H1 (cell line): ENCODE results near the gene TPRN. TPM values are rescaled to one million over a fixed set of nuclear protein-coding genes. Genes with fewer than 3 reads are reported as not detected.
A peak's percentile ranks its signal among the peaks of the same experiment; 100 is the strongest.

Source experiments
- CTCF ChIA-PET: fragments of 300-600 bp; sonication (Branson Sonifier 250); formaldehyde crosslinking; loops from one replicate; lab custom pipeline; 2021; ENCODE audit not compliant: partially characterized antibody; lab: Charles Lee
- POLR2A ChIA-PET: fragments of 300-600 bp; sonication (Branson Sonifier 250); formaldehyde crosslinking; loops from one replicate; lab custom pipeline; 2021; ENCODE audit warnings: inconsistent platforms; ENCODE audit not compliant: partially characterized antibody; lab: Charles Lee
- DNase-seq, 2 experiments: peaks; one replicate each; pipeline versions ENCODE4 v3.0.0 to v3.0.0-alpha.2; 2010 to 2022; ENCODE audit warnings: low spot score in 2 of 2, low read depth in 1 of 2, mixed read lengths in 1 of 2
- FAIRE-seq: peaks from 2 replicates; lab custom pipeline; 2011; peaks lifted over from hg19 to GRCh38; lab: Jason Lieb, UNC
- H2AFZ ChIP-seq: 2 replicates; pipeline ENCODE4 v1.8.1; 2012; ENCODE audit warnings: low read length, inconsistent platforms
- H2AK5ac ChIP-seq: 2 replicates; pipeline ENCODE4 v1.6.1; 2013; ENCODE audit warnings: low read depth, low read length
- H2BK120ac ChIP-seq: replicated peaks from 2 replicates; pipeline ENCODE3; 2013; ENCODE audit warnings: low read depth, low read length, inconsistent platforms
- H2BK12ac ChIP-seq: 2 replicates; pipeline ENCODE4 v1.6.1; 2013; ENCODE audit warnings: low read depth, low read length
- H2BK15ac ChIP-seq: 2 replicates; pipeline ENCODE4 v1.6.1; 2013; ENCODE audit warnings: low read length
- H2BK20ac ChIP-seq: 2 replicates; pipeline ENCODE4 v1.6.1; 2013; ENCODE audit warnings: low read length
- H2BK5ac ChIP-seq: 2 replicates; pipeline ENCODE4 v1.6.1; 2013; ENCODE audit warnings: low read depth, low read length
- H3K14ac ChIP-seq: 2 replicates; pipeline ENCODE4 v1.6.1; 2013; ENCODE audit warnings: inconsistent platforms; ENCODE audit not compliant: insufficient read length
- H3K18ac ChIP-seq: 2 replicates; pipeline ENCODE4 v1.6.1; 2013; ENCODE audit warnings: low read length; ENCODE audit errors: extremely low read depth
- H3K23ac ChIP-seq: 2 replicates; pipeline ENCODE4 v1.6.1; 2013; ENCODE audit warnings: inconsistent platforms; ENCODE audit not compliant: insufficient read length
- H3K23me2 ChIP-seq: 2 replicates; pipeline ENCODE4 v1.6.1; 2013; ENCODE audit warnings: low read depth, low read length
- H3K27ac ChIP-seq: 2 replicates; pipeline ENCODE4 v1.6.1; 2011; ENCODE audit warnings: low read depth, low read length, inconsistent platforms
- H3K27me3 ChIP-seq, 4 experiments: replicated peaks in 1 of 4; 1 replicate in 1 of 4; 2 replicates in 3 of 4; pipeline versions ENCODE4 v1.6.1 to v1.8.1; 2011 to 2013; ENCODE audit warnings: low read length in 3 of 4, mild to moderate bottlenecking in 3 of 4, inconsistent platforms in 2 of 4, mixed read lengths in 2 of 4, moderate library complexity in 1 of 4; ENCODE audit not compliant: control insufficient read depth in 3 of 4, insufficient read depth in 3 of 4; ENCODE audit errors: extremely low read depth in 1 of 4
- H3K36me3 ChIP-seq, 4 experiments: 2 replicates each; pipeline versions ENCODE4 v1.6.1 to v1.8.1; 2011 to 2013; ENCODE audit warnings: mild to moderate bottlenecking in 4 of 4, low read length in 3 of 4, moderate library complexity in 2 of 4, control low read depth in 1 of 4, inconsistent platforms in 1 of 4; ENCODE audit not compliant: insufficient read depth in 4 of 4, control insufficient read depth in 2 of 4
- H3K4ac ChIP-seq: replicated peaks from 2 replicates; pipeline ENCODE3; 2013; ENCODE audit warnings: low read length, low read depth, mixed read lengths, inconsistent platforms; ENCODE audit not compliant: insufficient read length
- H3K4me1 ChIP-seq, 4 experiments: replicated peaks in 1 of 4; 1 replicate in 1 of 4; 2 replicates in 3 of 4; pipeline versions ENCODE4 v1.6.1 to v1.8.1; 2011 to 2013; ENCODE audit warnings: low read length in 3 of 4, inconsistent platforms in 2 of 4, mixed read lengths in 1 of 4; ENCODE audit not compliant: insufficient read depth in 4 of 4, control insufficient read depth in 3 of 4
- H3K4me2 ChIP-seq, 2 experiments: 2 replicates each; pipeline versions ENCODE4 v1.6.1 to v1.8.1; 2011 to 2013; ENCODE audit warnings: low read depth in 2 of 2, low read length in 2 of 2, control low read depth in 1 of 2, inconsistent platforms in 1 of 2, mild to moderate bottlenecking in 1 of 2; ENCODE audit not compliant: insufficient read depth in 1 of 2
- H3K4me3 ChIP-seq, 4 experiments: fragments of 200-600, 300-600 bp in 1 of 4; sonication (generic), shearing (Covaris generic), sonication (Bioruptor Twin) in 1 of 4; 2 replicates each; pipeline versions ENCODE4 v1.5.1 to v1.8.1; 2011 to 2016; ENCODE audit warnings: low read length in 4 of 4, low read depth in 3 of 4, control low read depth in 2 of 4, inconsistent platforms in 2 of 4, mild to moderate bottlenecking in 2 of 4, mixed read lengths in 1 of 4, moderate library complexity in 1 of 4; ENCODE audit not compliant: insufficient read depth in 2 of 4; ENCODE audit errors: extremely low read depth in 1 of 4
- H3K56ac ChIP-seq: replicated peaks from 2 replicates; pipeline ENCODE3; 2013; ENCODE audit warnings: low read depth, mild to moderate bottlenecking, mixed read lengths, low read length, inconsistent platforms; ENCODE audit not compliant: insufficient read length
- H3K79me1 ChIP-seq: 2 replicates; pipeline ENCODE4 v1.6.1; 2013; ENCODE audit warnings: low read depth, low read length, control low read depth
- H3K79me2 ChIP-seq, 2 experiments: 2 replicates each; pipeline versions ENCODE4 v1.6.1 to v1.8.1; 2012 to 2013; ENCODE audit warnings: low read length in 2 of 2, mild to moderate bottlenecking in 2 of 2, inconsistent platforms in 1 of 2; ENCODE audit not compliant: insufficient read depth in 2 of 2, control insufficient read depth in 1 of 2
- H3K9ac ChIP-seq, 4 experiments: replicated peaks in 1 of 4; 1 replicate in 1 of 4; 2 replicates in 3 of 4; pipeline versions ENCODE4 v1.6.1 to v1.8.1; 2011 to 2013; ENCODE audit warnings: low read depth in 3 of 4, low read length in 3 of 4, control low read depth in 2 of 4, mild to moderate bottlenecking in 2 of 4, moderate library complexity in 2 of 4, inconsistent platforms in 1 of 4; ENCODE audit errors: extremely low read depth in 1 of 4
- H3K9me3 ChIP-seq, 2 experiments: 2 replicates each; pipeline versions ENCODE4 v1.6.1 to v1.8.1; 2012 to 2013; ENCODE audit warnings: mild to moderate bottlenecking in 2 of 2, moderate library complexity in 2 of 2, control low read depth in 1 of 2, inconsistent platforms in 1 of 2, low read depth in 1 of 2, low read length in 1 of 2, mixed read lengths in 1 of 2; ENCODE audit not compliant: insufficient read depth in 2 of 2
- H4K20me1 ChIP-seq, 2 experiments: replicated peaks in 1 of 2; 2 replicates each; pipeline versions ENCODE3 to v1.8.1; 2011 to 2013; ENCODE audit warnings: inconsistent platforms in 2 of 2, low read length in 2 of 2, mild to moderate bottlenecking in 1 of 2; ENCODE audit not compliant: insufficient read depth in 2 of 2, control insufficient read depth in 1 of 2
- H4K5ac ChIP-seq: 2 replicates; pipeline ENCODE4 v1.6.1; 2013; ENCODE audit warnings: low read length, low read depth, mixed read lengths, inconsistent platforms; ENCODE audit not compliant: insufficient read length
- H4K8ac ChIP-seq: 2 replicates; pipeline ENCODE4 v1.8.0; 2013; ENCODE audit warnings: mild to moderate bottlenecking, moderate library complexity, low read length, inconsistent platforms; ENCODE audit not compliant: insufficient read depth; ENCODE audit errors: extremely low read depth
- H4K91ac ChIP-seq: replicated peaks from 2 replicates; pipeline ENCODE3; 2013; ENCODE audit warnings: low read length, mixed read lengths, inconsistent platforms; ENCODE audit not compliant: insufficient read length
- NRF1 ChIP-seq: IDR thresholded peaks from 2 replicates; pipeline ENCODE4 v1.6.1; 2011; ENCODE audit warnings: mild to moderate bottlenecking, low read depth, low read length, improper control_type of control experiment
- RXRA ChIP-seq: IDR thresholded peaks from 2 replicates; pipeline ENCODE4 v1.6.1; 2011; ENCODE audit warnings: low read depth, mild to moderate bottlenecking, low read length, moderate library complexity; ENCODE audit not compliant: insufficient read depth
- SP2 ChIP-seq: IDR thresholded peaks from 2 replicates; pipeline ENCODE4 v1.6.1; 2012; ENCODE audit warnings: mild to moderate bottlenecking, low read length, inconsistent platforms
- SRF ChIP-seq: IDR thresholded peaks from 2 replicates; pipeline ENCODE4 v1.6.1; 2011; ENCODE audit warnings: mild to moderate bottlenecking, low read depth, low read length, moderate library complexity
- SUZ12 ChIP-seq: fragments of 200-600 bp; sonication (generic); IDR thresholded peaks from 2 replicates; pipeline ENCODE4 v1.6.1; 2012; ENCODE audit warnings: mild to moderate bottlenecking, inconsistent platforms, low read length, moderate library complexity, mixed read lengths
- TAF7 ChIP-seq: optimal IDR thresholded peaks from 2 replicates; pipeline ENCODE3; 2011; ENCODE audit warnings: low read depth, mild to moderate bottlenecking, inconsistent platforms, low read length, moderate library complexity, borderline replicate concordance
- TBP ChIP-seq: IDR thresholded peaks from 2 replicates; pipeline ENCODE4 v1.6.1; 2011; ENCODE audit warnings: low read depth, low read length, improper control_type of control experiment
- TCF12 ChIP-seq: IDR thresholded peaks from 2 replicates; pipeline ENCODE4 v1.6.1; 2011; ENCODE audit warnings: low read depth, mild to moderate bottlenecking, low read length
- WGBS, 2 experiments: shearing (Covaris generic) in 1 of 2; methylation state at CpG; one replicate each; pipeline versions ENCODE4 v1.1.6 to v1.1.7; 2013 to 2015; ENCODE audit warnings: low lambda C conversion rate in 2 of 2, mixed read lengths in 2 of 2, inconsistent platforms in 1 of 2, low coverage in 1 of 2, missing lambda C conversion rate in 1 of 2; ENCODE audit not compliant: insufficient replicate concordance in 2 of 2, insufficient coverage in 1 of 2, insufficient read length in 1 of 2; ENCODE audit errors: extremely low coverage in 1 of 2, missing lambda C conversion rate in 1 of 2; 5-methylcytosine and 5-hydroxymethylcytosine counted together
- polyA plus RNA-seq, 7 experiments: library from polyadenylated mRNA; depleted of rRNA in 3 of 7; stranded (reverse) in 5 of 7; unstranded in 2 of 7; fragments of >200 nt in 5 of 7; fragments of 200-250 nt in 2 of 7; gene quantifications; 1 replicate in 5 of 7; 2 replicates in 1 of 7; 4 replicates in 1 of 7; pipeline versions ENCODE4 v1.2.1 to v1.2.3, GENCODE V29; 2011 to 2013; ENCODE audit warnings: missing spikeins in 2 of 7, mixed read lengths in 2 of 7
- total RNA-seq: library from RNA; stranded (reverse); fragmentation: NEBNext Ultra II Directional; extraction: Animal tissue kit (Norgen Biotek cat#: 25700); gene quantifications from 2 replicates; pipeline ENCODE4 v1.2.1, GENCODE V29; 2021
- TF ChIP-seq, protein P1 (sequence below): IDR thresholded peaks from 2 replicates; pipeline ENCODE4 v1.6.1; 2012; ENCODE audit warnings: inconsistent platforms
- TF ChIP-seq, protein P2 (sequence below): IDR thresholded peaks from 2 replicates; pipeline ENCODE4 v1.6.1; 2012; ENCODE audit warnings: low read length, inconsistent platforms

TPRN gene
- total and polyA plus RNA-seq, 2 of the 8 experiments (the other 6 are each of a cell fraction or from before 2014, with no cell fraction given): 9.7 to 23.2 TPM

DNA sequence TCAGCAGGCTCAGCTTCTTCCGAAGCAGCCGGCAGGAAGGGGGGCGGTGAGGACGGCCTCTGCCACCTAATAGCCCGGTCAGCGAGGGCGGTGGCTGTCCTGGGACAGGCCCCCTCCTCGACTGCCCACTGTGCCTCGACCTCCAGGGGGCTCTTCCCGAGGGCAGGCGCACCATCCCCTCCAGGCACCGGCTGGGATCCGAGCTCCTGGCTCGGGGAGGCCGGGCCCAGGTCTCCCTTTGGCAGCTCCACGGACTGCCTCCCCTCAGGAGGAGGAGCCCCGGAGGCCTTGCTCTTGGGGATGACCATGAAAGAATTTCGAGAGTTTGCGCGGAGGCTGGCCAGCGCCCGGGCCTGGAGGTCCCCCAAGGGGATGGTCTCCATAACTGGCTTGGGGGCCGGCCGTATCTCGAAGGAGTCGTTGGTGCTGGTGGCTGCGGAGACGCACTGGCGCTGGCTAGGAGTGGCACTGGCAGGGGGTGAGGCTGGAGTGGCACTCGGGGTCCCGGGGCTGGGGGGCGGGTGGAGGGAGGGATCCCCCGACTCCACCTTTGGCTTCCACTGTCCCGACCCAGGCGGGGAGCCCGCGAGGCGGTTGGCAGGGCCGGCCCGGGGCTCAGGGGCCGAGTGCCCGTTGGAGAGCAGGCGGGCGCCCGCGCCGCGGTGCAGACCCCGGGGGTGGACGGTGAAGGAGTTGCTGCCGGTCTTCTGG, 975 bp downstream of the TPRN start:
- Histone ChIP-seq H3K9me3 (no peaks in the 10 kb centered on the region), H3K79me1 (peaks cover 29% of the 10 kb centered on the region), H3K23me2 (peaks cover 7% of the 10 kb centered on the region; the same call in 1 of the 2 replicates), H3K79me2 (peaks cover 0 to 42% of the 10 kb centered on the region in 2 experiments; a peak in 3 of 4 replicates), H3K36me3 (no peaks in the 10 kb centered on the region), H4K8ac (peak overlapping the region; percentile 35; the same call in 1 of the 2 replicates), H3K4me3 (peak overlapping the region; percentile 41 to 67 (median 52); a peak in 7 of 8 replicates), H4K20me1 (peaks cover 5 to 30% of the 10 kb centered on the region in 2 experiments), H2BK5ac (no peak overlapping the region), H4K5ac (no peak overlapping the region), H3K4me1 (peaks cover 6 to 33% (median 18%) of the 10 kb centered on the region in 4 experiments), H2BK12ac (no peak overlapping the region), H3K56ac (no peak overlapping the region), H3K23ac (no peak overlapping the region), H4K91ac (no peak overlapping the region), H2BK120ac (no peak overlapping the region), H2BK20ac (no peak overlapping the region), H3K27me3 (no peaks in the 10 kb centered on the region), H3K14ac (no peak overlapping the region), H2AFZ (no peak overlapping the region), H3K27ac (no peak overlapping the region), H3K9ac (no peak overlapping the region), H3K4me2 (peak overlapping the region; percentile 70 to 76), H2BK15ac (no peak overlapping the region), H3K4ac (no peak overlapping the region), H2AK5ac (no peak overlapping the region), H3K18ac (no peak overlapping the region)
- 46% methylated on average over 22 of the region's 51 CpGs; no CpG with 5 or more reads in 1 of the 2 experiments for WGBS, 2 experiments
- DNase-seq (peak in 1 of 2 experiments; percentile 58), FAIRE-seq (no peak)
- ChIA-PET CTCF (interaction anchor here (1.0 to 14.0 kb wide), 4 partner anchors 9 to 29 kb away, joined by 3 to 204 read pairs (median 10); partner anchors contain the start of genes CYSRT1, RNF208, RNF224 and SLC34A3), POLR2A (interaction anchor here (0.7 to 2.2 kb wide), 12 partner anchors 10 to 471 kb away, joined by 3 to 21 read pairs (median 4); partner anchors contain the start of genes ANAPC2, RNF208, SSNA1 and TUBB4B)
- TF ChIP-seq, protein P1, sequence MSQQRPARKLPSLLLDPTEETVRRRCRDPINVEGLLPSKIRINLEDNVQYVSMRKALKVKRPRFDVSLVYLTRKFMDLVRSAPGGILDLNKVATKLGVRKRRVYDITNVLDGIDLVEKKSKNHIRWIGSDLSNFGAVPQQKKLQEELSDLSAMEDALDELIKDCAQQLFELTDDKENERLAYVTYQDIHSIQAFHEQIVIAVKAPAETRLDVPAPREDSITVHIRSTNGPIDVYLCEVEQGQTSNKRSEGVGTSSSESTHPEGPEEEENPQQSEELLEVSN: no peak
- TF ChIP-seq SRF (no peak), NRF1 (no peak), SP2 (no peak), RXRA (no peak), SUZ12 (no peak), TCF12 (no peak), TBP (no peak), TAF7 (no peak)
- TF ChIP-seq, protein P2, sequence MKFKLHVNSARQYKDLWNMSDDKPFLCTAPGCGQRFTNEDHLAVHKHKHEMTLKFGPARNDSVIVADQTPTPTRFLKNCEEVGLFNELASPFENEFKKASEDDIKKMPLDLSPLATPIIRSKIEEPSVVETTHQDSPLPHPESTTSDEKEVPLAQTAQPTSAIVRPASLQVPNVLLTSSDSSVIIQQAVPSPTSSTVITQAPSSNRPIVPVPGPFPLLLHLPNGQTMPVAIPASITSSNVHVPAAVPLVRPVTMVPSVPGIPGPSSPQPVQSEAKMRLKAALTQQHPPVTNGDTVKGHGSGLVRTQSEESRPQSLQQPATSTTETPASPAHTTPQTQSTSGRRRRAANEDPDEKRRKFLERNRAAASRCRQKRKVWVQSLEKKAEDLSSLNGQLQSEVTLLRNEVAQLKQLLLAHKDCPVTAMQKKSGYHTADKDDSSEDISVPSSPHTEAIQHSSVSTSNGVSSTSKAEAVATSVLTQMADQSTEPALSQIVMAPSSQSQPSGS: no peak
